ENCODE data around the gene ZBTB34. TPM values are rescaled to one million over a fixed set of nuclear protein-coding genes. Genes with fewer than 3 reads are reported as not detected.

ZBTB34 gene
- total and polyA plus RNA-seq, 12 donors, result 1.6 to 6.5 (median 5.1) TPM

GRCh38 chr9:126932871-126933321, 72.5 kb downstream of the ZBTB34 start:
- peaks cover 0 to 5% (median 0%) of the 10 kb centered on the region in 11 donors for H3K9me3 ChIP-seq
- no peaks in the 10 kb centered on the region for H3K36me3 ChIP-seq
- no peaks in the 10 kb centered on the region for H3K27me3 ChIP-seq
- H3K4me3 ChIP-seq, result no peak overlapping the region
- 91 to 92% methylated on average over 11 of the region's 11 CpGs for WGBS, 2 donors
- DNase-seq (no peak), ATAC-seq (no peak)
- H3K4me1 ChIP-seq, result peaks cover 0 to 22% (median 5%) of the 10 kb centered on the region in 9 donors
- TF ChIP-seq, protein P1, sequence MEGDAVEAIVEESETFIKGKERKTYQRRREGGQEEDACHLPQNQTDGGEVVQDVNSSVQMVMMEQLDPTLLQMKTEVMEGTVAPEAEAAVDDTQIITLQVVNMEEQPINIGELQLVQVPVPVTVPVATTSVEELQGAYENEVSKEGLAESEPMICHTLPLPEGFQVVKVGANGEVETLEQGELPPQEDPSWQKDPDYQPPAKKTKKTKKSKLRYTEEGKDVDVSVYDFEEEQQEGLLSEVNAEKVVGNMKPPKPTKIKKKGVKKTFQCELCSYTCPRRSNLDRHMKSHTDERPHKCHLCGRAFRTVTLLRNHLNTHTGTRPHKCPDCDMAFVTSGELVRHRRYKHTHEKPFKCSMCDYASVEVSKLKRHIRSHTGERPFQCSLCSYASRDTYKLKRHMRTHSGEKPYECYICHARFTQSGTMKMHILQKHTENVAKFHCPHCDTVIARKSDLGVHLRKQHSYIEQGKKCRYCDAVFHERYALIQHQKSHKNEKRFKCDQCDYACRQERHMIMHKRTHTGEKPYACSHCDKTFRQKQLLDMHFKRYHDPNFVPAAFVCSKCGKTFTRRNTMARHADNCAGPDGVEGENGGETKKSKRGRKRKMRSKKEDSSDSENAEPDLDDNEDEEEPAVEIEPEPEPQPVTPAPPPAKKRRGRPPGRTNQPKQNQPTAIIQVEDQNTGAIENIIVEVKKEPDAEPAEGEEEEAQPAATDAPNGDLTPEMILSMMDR (IDR thresholded peaks at IDR 0.05), result no peak
- intact Hi-C loops (cut with DNase I), result no loop called here
- no peak overlapping the region for H3K27ac ChIP-seq

- peak in 1 of 8 donors; percentile 8 for ATAC-seq
- intact Hi-C loops (cut with DNase I), result no loop called here
- Histone ChIP-seq H3K27ac (no peak overlapping the region), H3K36me3 (no peaks in the 10 kb centered on the region), H3K4me1 (peaks cover 0 to 28% (median 5%) of the 10 kb centered on the region in 9 donors), H3K9me3 (peaks cover 0 to 5% (median 0%) of the 10 kb centered on the region in 11 donors), H3K4me3 (no peak overlapping the region), H3K27me3 (no peaks in the 10 kb centered on the region)
- 90 to 91% methylated on average over 11 of the region's 11 CpGs for WGBS, 2 donors
- DNase-seq, result no peak
- TF ChIP-seq, protein P1 (IDR thresholded peaks at IDR 0.05), result no peak
Measured at GRCh38 chr9:126933334-126933980, 73.0 kb downstream of the ZBTB34 start.

GRCh38 chr9:126934441-126934840, 74.0 kb downstream of the ZBTB34 start:
- DNase-seq, result no peak
- Histone ChIP-seq H3K4me1 (peaks cover 0 to 28% (median 5%) of the 10 kb centered on the region in 9 donors), H3K27ac (no peak overlapping the region), H3K4me3 (no peak overlapping the region), H3K36me3 (no peaks in the 10 kb centered on the region), H3K27me3 (no peaks in the 10 kb centered on the region), H3K9me3 (peaks cover 0 to 5% (median 0%) of the 10 kb centered on the region in 11 donors)
- TF ChIP-seq, protein P1 (IDR thresholded peaks at IDR 0.05), result no peak
- WGBS, 2 donors, result 94 to 98% methylated on average over 8 of the region's 8 CpGs
- no peak for ATAC-seq
- intact Hi-C loops (cut with DNase I), result no loop called here

Other genes starting within 250 kb of the ZBTB34 start
- under 1 TPM; 0.26 to 0.97 (median 0.47) TPM for gene LMX1B, start 246.7 kb upstream of the ZBTB34 start, total RNA-seq
- gene LMX1B, start 246.7 kb upstream of the ZBTB34 start, polyA plus RNA-seq, result under 1 TPM; 0.25 to 0.29 TPM
- 10 to 100 TPM; 32.8 to 58.4 (median 44.7) TPM for gene ZBTB43, start 55.6 kb upstream of the ZBTB34 start, total RNA-seq
- 10 to 100 TPM in 1 of 2 donors, 1 to 10 TPM in 1; 7.6 to 13.5 TPM for gene ZBTB43, start 55.6 kb upstream of the ZBTB34 start, polyA plus RNA-seq
- gene RALGPS1, start 54.1 kb downstream of the ZBTB34 start, total RNA-seq, result 10 to 100 TPM; 13.5 to 25.0 (median 17.0) TPM
- 10 to 100 TPM in 1 of 2 donors, 1 to 10 TPM in 1; 4.2 to 14.4 TPM for gene RALGPS1, start 54.1 kb downstream of the ZBTB34 start, polyA plus RNA-seq